ENCODE data around the gene RMRP.

Gene RMRP

DNA sequence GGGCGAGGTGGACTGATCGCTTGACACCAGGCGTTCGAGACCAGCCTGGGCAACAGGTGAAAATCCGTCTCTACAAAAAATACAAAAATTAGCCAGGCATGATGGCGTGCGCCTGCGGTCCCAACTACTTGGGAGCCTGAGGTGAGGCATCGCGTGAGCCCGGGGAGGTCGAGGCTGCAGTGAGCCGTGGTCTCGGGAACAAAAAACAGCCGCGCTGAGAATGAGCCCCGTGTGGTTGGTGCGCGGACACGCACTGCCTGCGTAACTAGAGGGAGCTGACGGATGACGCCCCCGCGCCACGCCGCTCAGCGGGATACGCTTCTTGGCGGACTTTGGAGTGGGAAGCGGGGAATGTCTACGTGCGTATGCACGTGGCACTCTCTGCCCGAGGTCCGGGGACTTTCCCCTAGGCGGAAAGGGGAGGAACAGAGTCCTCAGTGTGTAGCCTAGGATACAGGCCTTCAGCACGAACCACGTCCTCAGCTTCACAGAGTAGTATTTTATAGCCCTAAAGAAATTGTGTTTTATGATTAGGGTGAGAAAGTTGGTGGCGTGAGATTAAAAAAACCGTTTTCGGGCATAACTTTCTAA is at the start of gene RMRP:
RMRP (minus strand) TSS at position 474 of the 591 bp plus-strand sequence.
- no peaks in the 10 kb centered on the region for H3K9me3 ChIP-seq (ENCODE audit: low read length)
- H2AFZ ChIP-seq (ENCODE audit: low read depth, low read length) = peak within 1 kb of the TSS; percentile 56
- no peaks in the 10 kb centered on the region for H3K27me3 ChIP-seq (ENCODE audit: insufficient read depth, low read length)
- H3K4me3 ChIP-seq (ENCODE audit: low read length) = peak within 1 kb of the TSS; percentile 86
- peaks cover 13% of the 10 kb centered on the region for H3K4me1 ChIP-seq (ENCODE audit: insufficient read depth, low read length)
- H3K36me3 ChIP-seq (ENCODE audit: insufficient read depth, low read length) = peaks cover 21% of the 10 kb centered on the region

DNA sequence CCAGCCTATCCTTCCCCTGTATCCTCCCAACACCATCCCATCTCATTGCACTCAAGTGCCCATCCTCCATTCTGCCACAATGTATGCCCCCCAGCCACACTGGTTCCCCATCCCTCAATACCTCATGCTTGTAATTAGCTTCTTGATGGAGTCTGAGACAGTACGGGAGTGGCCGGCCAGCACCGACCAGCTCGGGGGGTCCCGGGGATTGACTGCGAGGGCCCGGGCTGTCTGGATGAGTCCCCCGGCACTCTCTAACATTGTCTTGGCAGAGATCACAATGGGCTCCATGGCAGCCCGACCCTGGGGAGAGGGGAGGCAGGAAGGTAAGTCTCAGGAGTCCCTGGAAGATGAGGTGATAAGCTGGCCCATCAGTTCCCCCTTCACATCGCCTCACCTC is 49.1 kb upstream of the RMRP start:
- Histone ChIP-seq H2AFZ (ENCODE audit: low read depth, low read length) (no peak overlapping the region), H3K36me3 (ENCODE audit: insufficient read depth, low read length) (peaks cover 90% of the 10 kb centered on the region), H3K4me1 (ENCODE audit: insufficient read depth, low read length) (no peaks in the 10 kb centered on the region), H3K27me3 (ENCODE audit: insufficient read depth, low read length) (no peaks in the 10 kb centered on the region), H3K9me3 (ENCODE audit: low read length) (no peaks in the 10 kb centered on the region), H3K4me3 (ENCODE audit: low read length) (no peak overlapping the region)

DNA sequence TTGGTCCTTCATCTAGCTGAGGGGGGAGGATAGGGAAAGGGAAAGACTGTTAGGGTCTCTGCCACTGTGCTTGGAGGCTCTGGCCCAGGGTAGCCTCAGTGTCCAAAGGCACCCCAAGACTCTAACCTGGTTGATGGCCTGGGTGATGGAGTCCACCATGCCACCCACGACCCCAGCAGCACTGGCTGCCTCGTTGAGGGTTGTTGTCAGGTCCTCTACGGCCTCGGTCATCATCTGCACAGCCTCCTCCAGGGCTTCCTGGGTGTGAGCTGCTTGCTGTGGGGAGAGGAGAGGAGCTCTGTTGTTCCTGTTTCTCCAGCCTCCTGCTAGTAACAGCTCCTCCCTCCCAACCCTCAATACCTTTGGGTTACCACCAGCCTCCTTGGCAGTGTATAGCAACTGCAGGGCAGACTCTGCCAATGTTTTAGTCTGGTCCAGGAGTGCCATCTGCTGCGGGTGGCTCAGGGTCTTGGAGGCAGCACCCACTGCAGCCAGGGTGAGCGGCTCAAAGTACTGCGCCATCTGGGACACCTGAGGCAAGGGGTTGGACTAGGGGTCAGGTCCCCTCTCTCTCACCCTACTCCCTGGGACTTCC is 48.1 kb upstream of the RMRP start:
- Histone ChIP-seq H3K36me3 (ENCODE audit: insufficient read depth, low read length) (peaks cover 89% of the 10 kb centered on the region), H3K9me3 (ENCODE audit: low read length) (no peaks in the 10 kb centered on the region), H3K27me3 (ENCODE audit: insufficient read depth, low read length) (no peaks in the 10 kb centered on the region), H3K4me1 (ENCODE audit: insufficient read depth, low read length) (no peaks in the 10 kb centered on the region), H3K4me3 (ENCODE audit: low read length) (no peak overlapping the region), H2AFZ (ENCODE audit: low read depth, low read length) (no peak overlapping the region)

- H3K36me3 ChIP-seq (ENCODE audit: insufficient read depth, low read length) = peaks cover 89% of the 10 kb centered on the region
- H3K4me1 ChIP-seq (ENCODE audit: insufficient read depth, low read length) = no peaks in the 10 kb centered on the region
- H3K9me3 ChIP-seq (ENCODE audit: low read length) = no peaks in the 10 kb centered on the region
- H2AFZ ChIP-seq (ENCODE audit: low read depth, low read length) = no peak overlapping the region
- H3K27me3 ChIP-seq (ENCODE audit: insufficient read depth, low read length) = no peaks in the 10 kb centered on the region
- H3K4me3 ChIP-seq (ENCODE audit: low read length) = no peak overlapping the region
Measured at GRCh38 chr9:35705372-35705771, 47.6 kb upstream of the RMRP start.

DNA sequence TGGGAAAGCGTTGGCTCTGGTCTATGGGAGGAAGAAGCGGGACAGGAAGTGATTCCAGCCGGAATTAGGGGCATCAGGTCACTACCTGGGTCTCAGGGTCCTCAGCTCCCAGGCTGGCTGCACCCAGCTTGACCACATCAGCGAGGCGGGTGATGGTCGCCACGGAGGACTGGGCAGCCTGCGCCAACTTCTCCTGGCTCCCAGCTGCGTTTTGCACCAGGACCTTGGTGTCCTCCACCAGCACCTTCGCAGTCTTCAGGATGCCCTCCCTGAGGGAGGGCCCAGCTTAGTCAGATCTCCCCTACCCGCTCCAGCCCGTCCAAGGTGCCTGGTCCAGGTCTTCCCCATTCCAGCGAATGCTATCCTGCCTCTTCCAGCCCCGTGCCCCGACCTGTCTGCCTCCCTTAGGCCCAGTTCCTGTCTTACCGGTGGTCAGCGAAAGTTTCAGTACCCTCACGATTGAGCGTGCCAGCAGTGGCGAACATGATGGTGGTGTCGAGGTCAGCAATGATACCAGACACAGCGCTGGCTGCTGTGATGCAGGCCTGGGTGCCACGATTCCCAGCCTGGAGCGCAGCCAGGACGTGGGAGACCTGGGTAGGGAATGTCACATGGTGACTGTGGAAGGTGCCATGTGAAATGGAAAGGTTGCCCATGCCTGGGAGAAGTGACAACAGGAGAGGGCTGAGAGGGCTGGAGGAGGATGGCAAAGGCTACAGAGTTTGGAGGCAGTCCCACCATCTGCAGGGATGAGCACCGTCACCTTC is 46.3 kb upstream of the RMRP start:
- Histone ChIP-seq H3K4me3 (ENCODE audit: low read length) (no peak overlapping the region), H3K4me1 (ENCODE audit: insufficient read depth, low read length) (no peaks in the 10 kb centered on the region), H2AFZ (ENCODE audit: low read depth, low read length) (no peak overlapping the region), H3K9me3 (ENCODE audit: low read length) (no peaks in the 10 kb centered on the region), H3K36me3 (ENCODE audit: insufficient read depth, low read length) (peaks cover 96% of the 10 kb centered on the region), H3K27me3 (ENCODE audit: insufficient read depth, low read length) (no peaks in the 10 kb centered on the region)

GRCh38 chr9:35702696-35703095 is 44.9 kb upstream of the RMRP start:
- no peaks in the 10 kb centered on the region for H3K9me3 ChIP-seq (ENCODE audit: low read length)
- H3K4me1 ChIP-seq (ENCODE audit: insufficient read depth, low read length) = no peaks in the 10 kb centered on the region
- H2AFZ ChIP-seq (ENCODE audit: low read depth, low read length) = no peak overlapping the region
- no peak overlapping the region for H3K4me3 ChIP-seq (ENCODE audit: low read length)
- H3K27me3 ChIP-seq (ENCODE audit: insufficient read depth, low read length) = no peaks in the 10 kb centered on the region
- peaks cover 97% of the 10 kb centered on the region for H3K36me3 ChIP-seq (ENCODE audit: insufficient read depth, low read length)

GRCh38 chr9:35700942-35701341 is 43.1 kb upstream of the RMRP start:
- no peaks in the 10 kb centered on the region for H3K27me3 ChIP-seq (ENCODE audit: insufficient read depth, low read length)
- no peaks in the 10 kb centered on the region for H3K4me1 ChIP-seq (ENCODE audit: insufficient read depth, low read length)
- peaks cover 92% of the 10 kb centered on the region for H3K36me3 ChIP-seq (ENCODE audit: insufficient read depth, low read length)
- H3K4me3 ChIP-seq (ENCODE audit: low read length) = no peak overlapping the region
- no peaks in the 10 kb centered on the region for H3K9me3 ChIP-seq (ENCODE audit: low read length)
- no peak overlapping the region for H2AFZ ChIP-seq (ENCODE audit: low read depth, low read length)

- Histone ChIP-seq H3K4me1 (ENCODE audit: insufficient read depth, low read length) (no peaks in the 10 kb centered on the region), H3K9me3 (ENCODE audit: low read length) (no peaks in the 10 kb centered on the region), H3K36me3 (ENCODE audit: insufficient read depth, low read length) (peaks cover 85% of the 10 kb centered on the region), H2AFZ (ENCODE audit: low read depth, low read length) (no peak overlapping the region), H3K4me3 (ENCODE audit: low read length) (no peak overlapping the region), H3K27me3 (ENCODE audit: insufficient read depth, low read length) (no peaks in the 10 kb centered on the region)
Measured at GRCh38 chr9:35700031-35700430, 42.2 kb upstream of the RMRP start.

DNA sequence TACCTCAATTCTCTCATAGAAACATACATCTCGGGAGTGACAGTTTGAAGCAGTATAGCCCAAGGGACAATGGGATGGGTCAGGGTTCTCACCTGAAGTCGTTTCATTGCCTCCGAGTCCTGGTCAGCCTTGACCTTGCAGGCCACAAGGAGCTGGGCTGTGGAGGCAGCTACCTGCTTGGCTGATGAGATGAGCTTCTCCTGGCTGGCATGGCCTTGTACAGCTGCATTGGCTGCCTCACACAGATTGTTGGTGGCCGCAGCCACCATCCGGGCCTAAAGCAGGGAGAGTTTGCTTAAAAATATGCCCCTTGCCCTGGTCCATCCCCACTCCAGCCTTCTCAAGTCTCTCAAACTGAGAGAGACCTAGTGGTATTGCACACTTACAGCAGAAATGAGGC is 40.4 kb upstream of the RMRP start:
- H3K27me3 ChIP-seq (ENCODE audit: insufficient read depth, low read length) = no peaks in the 10 kb centered on the region
- no peaks in the 10 kb centered on the region for H3K9me3 ChIP-seq (ENCODE audit: low read length)
- H2AFZ ChIP-seq (ENCODE audit: low read depth, low read length) = no peak overlapping the region
- no peak overlapping the region for H3K4me3 ChIP-seq (ENCODE audit: low read length)
- H3K4me1 ChIP-seq (ENCODE audit: insufficient read depth, low read length) = no peaks in the 10 kb centered on the region
- peaks cover 67% of the 10 kb centered on the region for H3K36me3 ChIP-seq (ENCODE audit: insufficient read depth, low read length)

GRCh38 chr9:35697486-35697885 is 39.7 kb upstream of the RMRP start:
- Histone ChIP-seq H3K4me1 (ENCODE audit: insufficient read depth, low read length) (no peaks in the 10 kb centered on the region), H3K27me3 (ENCODE audit: insufficient read depth, low read length) (no peaks in the 10 kb centered on the region), H3K9me3 (ENCODE audit: low read length) (no peaks in the 10 kb centered on the region), H3K4me3 (ENCODE audit: low read length) (no peak overlapping the region), H2AFZ (ENCODE audit: low read depth, low read length) (no peak overlapping the region), H3K36me3 (ENCODE audit: insufficient read depth, low read length) (peaks cover 60% of the 10 kb centered on the region)

GRCh38 chr9:35696520-35697215 is 38.8 kb upstream of the RMRP start:
- Histone ChIP-seq H3K4me3 (ENCODE audit: low read length) (no peak overlapping the region), H3K4me1 (ENCODE audit: insufficient read depth, low read length) (no peaks in the 10 kb centered on the region), H3K9me3 (ENCODE audit: low read length) (no peaks in the 10 kb centered on the region), H3K36me3 (ENCODE audit: insufficient read depth, low read length) (peaks cover 53% of the 10 kb centered on the region), H2AFZ (ENCODE audit: low read depth, low read length) (no peak overlapping the region), H3K27me3 (ENCODE audit: insufficient read depth, low read length) (no peaks in the 10 kb centered on the region)

- Histone ChIP-seq H3K4me3 (ENCODE audit: low read length) (no peak overlapping the region), H3K36me3 (ENCODE audit: insufficient read depth, low read length) (peaks cover 47% of the 10 kb centered on the region), H3K9me3 (ENCODE audit: low read length) (no peaks in the 10 kb centered on the region), H2AFZ (ENCODE audit: low read depth, low read length) (no peak overlapping the region), H3K4me1 (ENCODE audit: insufficient read depth, low read length) (peaks cover 4% of the 10 kb centered on the region), H3K27me3 (ENCODE audit: insufficient read depth, low read length) (no peaks in the 10 kb centered on the region)
Measured at GRCh38 chr9:35695943-35696401, 38.2 kb upstream of the RMRP start.

- Histone ChIP-seq H3K27me3 (ENCODE audit: insufficient read depth, low read length) (no peaks in the 10 kb centered on the region), H3K36me3 (ENCODE audit: insufficient read depth, low read length) (peaks cover 8% of the 10 kb centered on the region), H3K4me1 (ENCODE audit: insufficient read depth, low read length) (peaks cover 7% of the 10 kb centered on the region), H2AFZ (ENCODE audit: low read depth, low read length) (no peak overlapping the region), H3K9me3 (ENCODE audit: low read length) (no peaks in the 10 kb centered on the region), H3K4me3 (ENCODE audit: low read length) (no peak overlapping the region)
Measured at GRCh38 chr9:35691757-35692301, 34.0 kb upstream of the RMRP start.
